ENCODE measurements around the gene AMER3. TPM values are rescaled to one million over a fixed set of nuclear protein-coding genes. Genes with fewer than 3 reads are reported as not detected.

AMER3 gene
- total and polyA plus RNA-seq, 2 of the 4 experiments (the other 2 are of a cell fraction) = not detected

GRCh38 chr2:130720528-130720927, 34.8 kb upstream of the AMER3 start:
- no peak overlapping the region for H2BK15ac ChIP-seq (ENCODE audit: low read depth, low read length)
- no peaks in the 10 kb centered on the region for H3K36me3 ChIP-seq (ENCODE audit: control insufficient read depth, insufficient read depth, low read length)
- no peak overlapping the region for H3K18ac ChIP-seq (ENCODE audit: low read depth, low read length)
- H3K23ac ChIP-seq (ENCODE audit: low read depth, low read length) = no peak overlapping the region
- BruUV-seq (replicated peaks) = no TSS peak
- H3K4me2 ChIP-seq (ENCODE audit: low read depth, low read length) = no peak overlapping the region
- no peak overlapping the region for H2AK5ac ChIP-seq (ENCODE audit: low read depth, low read length)
- dilution Hi-C loops (cut with HindIII; ENCODE audit: low sequenced_read_pairs, unreplicated experiment) (no loop called here), in situ Hi-C loops (cut with MboI; ENCODE audit: low sequenced_read_pairs) (no loop called here), intact Hi-C loops (cut with micrococcal nuclease) (no loop called here)
- H3K27ac ChIP-seq (ENCODE audit: insufficient read depth, low read length) = no peak overlapping the region
- no peak for TF ChIP-seq CEBPB (IDR thresholded peaks at IDR 0.05; ENCODE audit: low read depth, low read length)
- TF ChIP-seq FOS (IDR thresholded peaks at IDR 0.05; ENCODE audit: low read depth, low read length) = no peak
- TF ChIP-seq MXI1 (IDR thresholded peaks at IDR 0.05; ENCODE audit: borderline replicate concordance, low read depth, low read length) = no peak
- no peak for TF ChIP-seq CHD1 (IDR thresholded peaks at IDR 0.05; ENCODE audit: low read depth, low read length)
- TF ChIP-seq CTCF (conservative IDR thresholded peaks at IDR 0.05; ENCODE audit: low read depth, low read length) = no peak
- TF ChIP-seq MAZ (IDR thresholded peaks at IDR 0.05; ENCODE audit: borderline replicate concordance, low read depth, low read length) = no peak
- TF ChIP-seq MAFK (IDR thresholded peaks at IDR 0.05; ENCODE audit: low read depth, low read length) = no peak
- TF ChIP-seq RFX5 (IDR thresholded peaks at IDR 0.05; ENCODE audit: low read depth, low read length) = no peak
- no peak for TF ChIP-seq NFE2L2 (IDR thresholded peaks at IDR 0.05; ENCODE audit: low read depth, low read length)
- TF ChIP-seq RAD21 (IDR thresholded peaks at IDR 0.05; ENCODE audit: low read length) = no peak
- no peak for TF ChIP-seq USF2 (IDR thresholded peaks at IDR 0.05; ENCODE audit: low read depth, low read length)
- no peak for TF ChIP-seq RCOR1 (IDR thresholded peaks at IDR 0.05; ENCODE audit: insufficient replicate concordance, low read length)
- no peak for TF ChIP-seq POLR2A (IDR thresholded peaks at IDR 0.05; ENCODE audit: low read depth, low read length)
- H3K56ac ChIP-seq (ENCODE audit: extremely low read depth, insufficient read depth, low read length) = no peak overlapping the region
- H4K5ac ChIP-seq (ENCODE audit: low read depth, low read length) = no peak overlapping the region
- no peak overlapping the region for H4K8ac ChIP-seq (ENCODE audit: low read depth in 2 of 2, low read length in 2 of 2)
- H3K27me3 ChIP-seq (ENCODE audit: control insufficient read depth, insufficient read depth, low read length) = no peaks in the 10 kb centered on the region
- no peak overlapping the region for H2AK9ac ChIP-seq (replicated peaks; ENCODE audit: low read depth, low read length, poor library complexity)
- no peaks in the 10 kb centered on the region for H4K20me1 ChIP-seq (ENCODE audit: insufficient read depth, low read length)
- no peak for DNase-seq
- H3K14ac ChIP-seq (replicated peaks; ENCODE audit: low read depth, low read length) = no peak overlapping the region
- no peak overlapping the region for H2AFZ ChIP-seq (replicated peaks; ENCODE audit: low read length, poor library complexity)
- no peak overlapping the region for H2BK20ac ChIP-seq (ENCODE audit: low read depth, low read length)
- no peaks in the 10 kb centered on the region for H3K9me3 ChIP-seq (ENCODE audit: control insufficient read depth, insufficient read depth, low read length)
- no CpG with 5 or more reads among the region's 3 CpGs for WGBS, 2 experiments (ENCODE audit: extremely low coverage in 2 of 2, insufficient read length in 1 of 2)
- H2BK120ac ChIP-seq (ENCODE audit: low read depth, low read length) = no peak overlapping the region
- H3K4me1 ChIP-seq (ENCODE audit: control insufficient read depth, insufficient read depth, low read length) = no peaks in the 10 kb centered on the region
- POLR2A ChIA-PET (ENCODE audit: unreplicated experiment) = no interaction called here
- H4K91ac ChIP-seq (ENCODE audit: insufficient read depth, low read depth, low read length) = no peak overlapping the region
- no peak overlapping the region for H3K9ac ChIP-seq (ENCODE audit: low read depth, low read length)
- no peak overlapping the region for H3K4me3 ChIP-seq (ENCODE audit: insufficient read depth, low read depth, low read length)
- ATAC-seq (ENCODE audit: low read depth) = no peak
- CTCF ChIA-PET = no interaction called here
- no peaks in the 10 kb centered on the region for H3K79me1 ChIP-seq (ENCODE audit: low read depth in 1 of 2, low read length in 2 of 2)
- H3K9me1 ChIP-seq (ENCODE audit: insufficient read depth, low read length) = no peaks in the 10 kb centered on the region
- no peak overlapping the region for H2BK5ac ChIP-seq (ENCODE audit: low read depth, low read length, poor library complexity, severe bottlenecking)
- no peak overlapping the region for H3K4ac ChIP-seq (ENCODE audit: low read depth, low read length)
